Smooth muscle cell (in vitro differentiated cells): ENCODE data around the gene FAM53A. TPM values are rescaled to one million over a fixed set of nuclear protein-coding genes. Genes with fewer than 3 reads are reported as not detected.

Source experiments
- DNase-seq: peaks from one replicate; lab custom pipeline; 2025; ENCODE audit not compliant: unreplicated experiment; lab: John Stamatoyannopoulos, UW
- H2AFZ ChIP-seq: fragments of 200-600 bp; sonication (generic); 2 replicates; pipeline ENCODE4 v1.6.0; 2016; ENCODE audit warnings: antibody characterized with exemption, low read depth, mild to moderate bottlenecking
- H3F3A ChIP-seq: fragments of 200-600 bp; sonication (generic); 2 replicates; pipeline ENCODE4 v1.6.0; 2017; ENCODE audit warnings: antibody characterized with exemption, low read depth
- H3K27ac ChIP-seq: fragments of 200-600 bp; sonication (generic); 2 replicates; pipeline ENCODE4 v1.5.1; 2016; ENCODE audit warnings: low read depth, mild to moderate bottlenecking
- H3K27me3 ChIP-seq: fragments of 200-600 bp; sonication (generic); 2 replicates; pipeline ENCODE4 v1.6.1; 2016; ENCODE audit warnings: low read depth, mild to moderate bottlenecking
- H3K36me3 ChIP-seq: fragments of 200-600 bp; sonication (generic); 2 replicates; pipeline ENCODE4 v1.5.1; 2016; ENCODE audit warnings: low read depth
- H3K4me1 ChIP-seq: fragments of 200-600 bp; sonication (generic); 2 replicates; pipeline ENCODE4 v1.5.1; 2016; ENCODE audit warnings: low read depth
- H3K4me2 ChIP-seq: fragments of 200-600 bp; sonication (generic); 2 replicates; pipeline ENCODE4 v1.6.0; 2016; ENCODE audit warnings: mild to moderate bottlenecking
- H3K4me3 ChIP-seq: fragments of 200-600 bp; sonication (generic); 2 replicates; pipeline ENCODE4 v1.5.1; 2016; ENCODE audit warnings: mild to moderate bottlenecking
- H3K79me2 ChIP-seq: fragments of 200-600 bp; sonication (generic); 2 replicates; pipeline ENCODE4 v1.6.0; 2016; ENCODE audit warnings: low read depth, mild to moderate bottlenecking
- H3K9ac ChIP-seq: fragments of 200-600 bp; sonication (generic); 2 replicates; pipeline ENCODE4 v1.6.0; 2016; ENCODE audit warnings: low read depth
- H3K9me3 ChIP-seq: fragments of 200-600 bp; sonication (generic); replicated peaks from 2 replicates; pipeline ENCODE4 v1.5.1; 2016; ENCODE audit warnings: low read depth
- H4K20me1 ChIP-seq: fragments of 200-600 bp; sonication (generic); 2 replicates; pipeline ENCODE4 v1.6.0; 2016; ENCODE audit warnings: low read depth
- CTCF ChIP-seq: fragments of 200-600 bp; sonication (generic); IDR thresholded peaks from 2 replicates; pipeline ENCODE4 v1.5.1; 2017; ENCODE audit warnings: borderline replicate concordance, mild to moderate bottlenecking, antibody characterized with exemption; ENCODE audit not compliant: insufficient read depth, poor library complexity, severe bottlenecking
- WGBS: methylation state at CpG from one replicate; pipeline ENCODE4 v1.1.7; 2016; ENCODE audit warnings: low lambda C conversion rate; 5-methylcytosine and 5-hydroxymethylcytosine counted together
- polyA plus RNA-seq: library from polyadenylated mRNA; unstranded; fragments of >200 nt; fragmentation: Nextera tagmentation; extraction: Ambion mirVana; gene quantifications from 2 replicates; pipeline ENCODE4 v1.2.1, GENCODE V29; 2016
- total RNA-seq: library from RNA; depleted of rRNA; stranded (reverse); fragments of >200 nt; gene quantifications from 2 replicates; pipeline ENCODE4 v1.2.3, GENCODE V29; 2014

Gene FAM53A
- total and polyA plus RNA-seq, 2 experiments from 2014 or later: 0.70 TPM; not detected in 1

- H2AFZ ChIP-seq: no peak overlapping the region
- no peak overlapping the region for H3K9ac ChIP-seq
- peak overlapping the region; percentile 72 for H3K4me2 ChIP-seq
These were observed 557 bp upstream of the FAM53A start for GRCh38 chr4:1684506-1685234.

GRCh38 chr4:1683261-1683735, 815 bp downstream of the FAM53A start:
- Histone ChIP-seq H3K27me3 (no peaks in the 10 kb centered on the region), H3K36me3 (no peaks in the 10 kb centered on the region), H3K9me3 (no peaks in the 10 kb centered on the region), H3F3A (peaks cover 8% of the 10 kb centered on the region), H4K20me1 (no peaks in the 10 kb centered on the region), H3K79me2 (no peaks in the 10 kb centered on the region), H2AFZ (peak overlapping the region; percentile 64), H3K4me1 (peaks cover 3% of the 10 kb centered on the region), H3K9ac (peak overlapping the region; percentile 5), H3K4me2 (peak overlapping the region; percentile 82), H3K27ac (peak overlapping the region; percentile 54), H3K4me3 (peak overlapping the region; percentile 45)
- no peak for DNase-seq
- WGBS: 15% methylated on average over 13 of the region's 13 CpGs
- TF ChIP-seq CTCF: no peak

More at GRCh38 chr4:1684506-1685234, 557 bp upstream of the FAM53A start:
- DNase-seq: peak; percentile 75
- no peak for TF ChIP-seq CTCF
- peaks cover 8% of the 10 kb centered on the region for H3F3A ChIP-seq
- H3K4me1 ChIP-seq: peaks cover 3% of the 10 kb centered on the region
- 51% methylated on average over 39 of the region's 66 CpGs for WGBS
- H3K4me3 ChIP-seq: peak overlapping the region; percentile 45
- no peaks in the 10 kb centered on the region for H4K20me1 ChIP-seq
- no peaks in the 10 kb centered on the region for H3K27me3 ChIP-seq
- H3K9me3 ChIP-seq: no peaks in the 10 kb centered on the region
- no peaks in the 10 kb centered on the region for H3K79me2 ChIP-seq
- no peaks in the 10 kb centered on the region for H3K36me3 ChIP-seq
- no peak overlapping the region for H3K27ac ChIP-seq

- Histone ChIP-seq H3K9ac (no peak overlapping the region), H2AFZ (no peak overlapping the region), H3K27ac (peak overlapping the region; percentile 54), H3K79me2 (no peaks in the 10 kb centered on the region), H3K4me2 (peak overlapping the region; percentile 82), H4K20me1 (no peaks in the 10 kb centered on the region), H3F3A (peaks cover 8% of the 10 kb centered on the region), H3K4me1 (peaks cover 3% of the 10 kb centered on the region), H3K9me3 (no peaks in the 10 kb centered on the region), H3K27me3 (no peaks in the 10 kb centered on the region), H3K4me3 (peak overlapping the region; percentile 45), H3K36me3 (no peaks in the 10 kb centered on the region)
- no peak for DNase-seq
- no peak for TF ChIP-seq CTCF
- 83% methylated on average over 13 of the region's 13 CpGs for WGBS
These were observed 1.3 kb downstream of the FAM53A start for GRCh38 chr4:1682860-1683259.
